GM10266 (cell line): ENCODE data around the gene BRPF1.
"Not testable (repeated sequence)": the region's sequence is repeated elsewhere in the genome, so short reads cannot be mapped to it uniquely, and the experiment has no call there.

Experiments
- DNase-seq: peaks from one replicate; pipeline ENCODE4 v3.0.0; 2012; ENCODE audit errors: extremely low spot score
- CTCF ChIP-seq: IDR thresholded peaks from 2 replicates; pipeline ENCODE4 v1.5.1; 2012; ENCODE audit warnings: mild to moderate bottlenecking, low read depth; ENCODE audit not compliant: control insufficient read depth, insufficient read depth; ENCODE audit errors: missing control alignments

Gene BRPF1

GRCh38 chr3:9769426-9770275, 38.1 kb downstream of the BRPF1 start, which contains the start of gene CAMK1:
CAMK1 (minus strand) TSS chr3:9769947; CDS start chr3:9767749, 2,198 bp downstream.
- peak; percentile 5 for TF ChIP-seq CTCF
- peak; percentile 78 for DNase-seq

- TF ChIP-seq CTCF, result no peak
- peak; percentile 23 for DNase-seq
Measured at GRCh38 chr3:9770276-9770812, 38.8 kb downstream of the BRPF1 start.

DNA sequence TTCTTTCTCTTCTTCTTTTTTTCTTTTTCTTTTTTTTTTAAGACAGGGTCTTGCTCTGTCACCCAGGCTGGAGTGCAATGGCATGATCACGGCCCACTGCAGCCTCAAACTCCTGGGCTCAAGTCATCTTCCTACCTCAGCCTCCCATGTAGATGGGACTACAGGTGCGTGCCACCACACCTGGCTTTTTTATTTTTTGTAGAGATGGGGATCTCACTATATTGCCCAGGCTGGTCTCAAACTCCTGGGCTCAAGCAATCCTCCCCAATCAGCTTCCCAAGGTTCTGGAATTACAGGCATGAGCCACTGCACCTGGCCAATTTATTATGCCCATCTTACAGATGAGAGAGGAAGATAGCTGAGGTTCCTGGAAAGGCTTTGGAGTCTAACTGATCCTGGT, 39.5 kb downstream of the BRPF1 start:
- not testable (repeated sequence) for DNase-seq

DNA sequence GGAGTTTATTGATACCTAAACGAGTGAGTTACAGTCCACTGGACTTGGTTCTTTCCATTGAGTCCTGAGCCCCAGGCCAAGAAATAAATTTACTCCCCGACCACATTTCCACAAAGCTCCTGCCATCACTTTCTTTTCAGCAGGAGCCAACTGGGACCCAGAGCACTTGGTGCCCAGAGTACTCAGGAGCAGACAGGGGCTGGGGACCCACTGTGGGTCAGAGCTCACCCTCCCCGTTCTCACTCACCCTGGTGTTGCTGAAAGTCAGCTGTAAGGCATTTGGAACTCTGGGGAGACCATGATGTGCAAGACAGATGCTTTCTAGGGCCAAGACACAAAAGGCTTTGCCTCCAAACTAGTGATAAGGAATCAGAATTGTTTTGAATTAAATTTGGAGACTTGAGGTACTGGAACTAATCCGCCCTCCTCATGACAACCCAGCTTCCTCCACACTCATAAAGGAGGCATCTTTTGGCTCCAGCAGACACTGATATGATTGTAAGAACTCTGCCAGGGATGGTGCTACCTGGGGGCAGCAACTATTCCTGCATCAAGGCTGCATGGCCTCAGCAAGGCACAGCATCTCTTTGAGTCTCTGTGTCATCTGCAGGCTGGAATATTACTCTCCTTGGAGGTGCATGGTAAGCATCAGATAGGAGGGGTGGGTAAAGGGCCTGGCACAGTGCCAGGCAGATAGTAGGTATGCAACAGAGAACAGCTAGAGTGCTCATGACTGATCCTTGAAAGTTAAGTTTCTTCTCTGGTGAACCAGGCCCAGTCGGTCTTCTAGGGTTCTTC, 45.6 kb downstream of the BRPF1 start:
- TF ChIP-seq CTCF, result no peak

DNA sequence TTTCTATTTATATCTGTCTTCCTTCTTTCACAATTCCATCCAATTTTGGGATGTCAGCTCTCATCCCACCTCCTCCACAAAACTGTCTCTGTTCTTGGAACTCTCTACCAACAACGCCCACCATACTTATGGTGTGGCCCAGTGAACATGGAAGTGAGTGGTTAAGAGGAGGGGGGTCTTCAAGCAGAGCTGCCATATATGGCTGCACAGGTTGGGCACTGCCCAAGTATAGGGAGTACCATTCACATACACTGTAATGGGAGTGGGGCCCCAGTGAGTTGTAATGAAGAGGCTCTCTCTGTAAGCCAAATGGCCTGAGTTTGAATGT, 46.1 kb downstream of the BRPF1 start:
- TF ChIP-seq CTCF, result no peak
- DNase-seq, result no peak

More for the DNA sequence above, 45.6 kb downstream of the BRPF1 start:
- no peak for DNase-seq

DNA sequence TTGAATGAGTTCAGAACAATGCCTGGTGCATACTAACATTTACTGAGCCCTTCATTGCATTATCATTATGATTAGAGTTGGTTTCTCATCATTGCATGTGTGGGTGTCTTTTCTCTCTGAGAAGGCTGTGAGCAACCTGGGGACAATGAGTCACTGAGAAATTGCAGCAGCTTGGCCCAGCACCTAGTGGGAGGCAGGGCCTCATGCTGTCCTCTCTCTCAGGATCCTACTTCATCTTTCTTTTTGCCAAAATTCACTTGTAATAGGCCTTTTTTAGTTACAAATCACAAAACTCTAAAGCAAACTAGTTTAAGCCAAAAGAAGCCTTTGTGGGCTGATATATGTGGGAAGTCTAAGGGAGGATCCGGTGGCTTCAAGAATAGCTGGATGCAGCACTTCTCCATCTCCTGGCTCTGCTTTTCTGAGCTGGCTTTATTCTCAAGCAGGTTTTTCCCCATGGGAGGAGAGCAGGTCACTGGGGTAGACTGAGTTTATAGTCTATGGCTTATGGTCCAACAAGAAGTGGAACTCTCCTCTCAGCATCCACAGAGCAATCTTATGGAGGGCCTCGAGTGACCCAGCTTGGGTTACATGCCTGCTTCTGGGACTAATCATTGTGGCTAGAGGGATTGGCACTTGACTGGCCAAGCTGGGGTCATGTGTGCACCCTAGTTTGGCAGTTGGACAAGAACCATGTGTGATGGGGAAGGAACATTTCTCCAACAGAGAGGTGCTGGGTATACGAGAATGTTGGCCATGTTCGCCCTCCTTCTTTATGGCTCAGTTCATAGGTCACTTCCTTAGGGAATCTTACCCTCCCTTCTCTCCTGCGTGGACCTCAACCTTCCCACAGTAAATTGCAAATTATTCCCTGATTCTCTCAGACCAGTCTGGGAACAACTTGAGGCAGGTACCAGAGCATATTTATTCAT, 46.9 kb downstream of the BRPF1 start:
- TF ChIP-seq CTCF, result no peak
- DNase-seq, result peak; percentile 42

DNA sequence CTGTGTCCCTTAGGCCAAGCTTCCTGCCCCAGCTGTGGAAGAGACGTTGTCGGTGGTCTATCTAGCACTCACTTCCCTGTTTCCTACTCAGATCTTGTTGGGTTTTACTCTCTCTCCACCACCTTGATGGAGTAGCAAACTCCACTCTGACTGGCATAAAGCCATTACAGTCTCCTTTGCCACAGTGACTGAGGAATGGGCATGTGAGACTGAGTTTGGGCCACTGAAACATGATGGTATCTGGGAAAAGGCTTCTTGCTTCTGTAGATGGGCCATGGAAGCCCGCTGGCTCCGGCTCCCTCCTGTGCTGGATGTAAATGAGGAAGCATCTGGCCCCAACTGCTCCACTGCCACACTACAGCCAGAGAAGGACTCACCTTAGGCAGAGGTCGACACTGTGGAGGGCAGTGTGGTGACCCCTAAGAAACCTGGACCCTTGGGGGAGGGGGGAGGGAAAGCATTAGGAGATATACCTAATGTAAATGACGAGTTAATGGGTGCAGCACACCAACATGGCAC, 47.6 kb downstream of the BRPF1 start:
- TF ChIP-seq CTCF, result no peak
- no peak for DNase-seq
